ENCODE measurements around the gene ETNK1. TPM values are rescaled to one million over a fixed set of nuclear protein-coding genes. Genes with fewer than 3 reads are reported as not detected.
A peak's percentile ranks its signal among the peaks of the same experiment; 100 is the strongest.

The ETNK1 gene
- total RNA-seq, 1 experiment from 2014 or later = 70.1 TPM

GRCh38 chr12:22683131-22683530, 58.2 kb downstream of the ETNK1 start:
- Histone ChIP-seq H3K27ac (ENCODE audit: insufficient read length, low read depth, low read length) (no peak overlapping the region), H3K18ac (ENCODE audit: insufficient read length, low read depth, low read length) (no peak overlapping the region), H4K8ac (replicated peaks; ENCODE audit: insufficient read length, low read depth, low read length) (no peak overlapping the region)

More at GRCh38 chr12:22683131-22683530, 58.2 kb downstream of the ETNK1 start:
- H2BK20ac ChIP-seq (ENCODE audit: low read depth, low read length, poor library complexity, severe bottlenecking) = no peak overlapping the region
- DNase-seq = no peak
- H4K20me1 ChIP-seq (ENCODE audit: control insufficient read depth, insufficient read depth, insufficient read length) = no peaks in the 10 kb centered on the region
- H3T11ph ChIP-seq (ENCODE audit: low read length) = no peak overlapping the region
- Mint-ChIP-seq H3K4me1 (peaks cover 2 to 3% of the 10 kb centered on the region in 2 experiments; a peak in 1 of 4 replicates), H3K27me3 (ENCODE audit: low read depth) (no peaks in the 10 kb centered on the region), H3K27ac (peak overlapping the region in 1 of 3 experiments; percentile 58; a peak in 1 of 7 replicates), H3K9me3 (no peaks in the 10 kb centered on the region), H3K36me3 (ENCODE audit: insufficient read depth in 1 of 3, low read depth in 3 of 3) (peaks cover 19 to 38% (median 33%) of the 10 kb centered on the region in 3 experiments; a peak in 6 of 7 replicates), H3K4me3 (no peak overlapping the region)
- H3K4ac ChIP-seq (ENCODE audit: low read depth, low read length) = no peak overlapping the region
- no peak overlapping the region for H2BK5ac ChIP-seq (ENCODE audit: insufficient read length, low read length)
- H3K14ac ChIP-seq (ENCODE audit: insufficient read depth, low read length) = no peak overlapping the region
- no peaks in the 10 kb centered on the region for H3K23me2 ChIP-seq (ENCODE audit: insufficient read length, low read depth, low read length, poor library complexity, severe bottlenecking)
- H3K23ac ChIP-seq (ENCODE audit: insufficient read length, low read depth, low read length) = no peak overlapping the region
- H3K4me2 ChIP-seq (ENCODE audit: insufficient read depth, insufficient read length, low read length) = no peak overlapping the region
- H3K79me1 ChIP-seq (ENCODE audit: insufficient read depth, low read depth, low read length, poor library complexity, severe bottlenecking) = no peaks in the 10 kb centered on the region
- no peak overlapping the region for H2BK15ac ChIP-seq (ENCODE audit: low read depth, low read length)
- TF ChIP-seq, protein P1, sequence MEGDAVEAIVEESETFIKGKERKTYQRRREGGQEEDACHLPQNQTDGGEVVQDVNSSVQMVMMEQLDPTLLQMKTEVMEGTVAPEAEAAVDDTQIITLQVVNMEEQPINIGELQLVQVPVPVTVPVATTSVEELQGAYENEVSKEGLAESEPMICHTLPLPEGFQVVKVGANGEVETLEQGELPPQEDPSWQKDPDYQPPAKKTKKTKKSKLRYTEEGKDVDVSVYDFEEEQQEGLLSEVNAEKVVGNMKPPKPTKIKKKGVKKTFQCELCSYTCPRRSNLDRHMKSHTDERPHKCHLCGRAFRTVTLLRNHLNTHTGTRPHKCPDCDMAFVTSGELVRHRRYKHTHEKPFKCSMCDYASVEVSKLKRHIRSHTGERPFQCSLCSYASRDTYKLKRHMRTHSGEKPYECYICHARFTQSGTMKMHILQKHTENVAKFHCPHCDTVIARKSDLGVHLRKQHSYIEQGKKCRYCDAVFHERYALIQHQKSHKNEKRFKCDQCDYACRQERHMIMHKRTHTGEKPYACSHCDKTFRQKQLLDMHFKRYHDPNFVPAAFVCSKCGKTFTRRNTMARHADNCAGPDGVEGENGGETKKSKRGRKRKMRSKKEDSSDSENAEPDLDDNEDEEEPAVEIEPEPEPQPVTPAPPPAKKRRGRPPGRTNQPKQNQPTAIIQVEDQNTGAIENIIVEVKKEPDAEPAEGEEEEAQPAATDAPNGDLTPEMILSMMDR (conservative IDR thresholded peaks at IDR 0.05) = no peak
- H3K9me3 ChIP-seq (ENCODE audit: control insufficient read depth, low read depth, low read length) = no peaks in the 10 kb centered on the region
- no peaks in the 10 kb centered on the region for H3K4me1 ChIP-seq (ENCODE audit: insufficient read depth, low read length)
- H2BK12ac ChIP-seq (ENCODE audit: insufficient read length, low read depth, low read length) = no peak overlapping the region
- no peak overlapping the region for H3K9ac ChIP-seq (ENCODE audit: extremely low read depth, insufficient read length, low read length)
- no peak overlapping the region for H2AK5ac ChIP-seq (ENCODE audit: insufficient read length, low read length)
- WGBS (ENCODE audit: extremely low coverage, insufficient read length, low lambda C conversion rate) = no CpG with 5 or more reads among the region's 1 CpG
- H3K56ac ChIP-seq (ENCODE audit: insufficient read length, low read depth, low read length) = no peak overlapping the region
- no peak overlapping the region for H2AFZ ChIP-seq (ENCODE audit: low read length)
- no peak overlapping the region for H4K91ac ChIP-seq (ENCODE audit: insufficient read length, low read depth, low read length)
- H4K5ac ChIP-seq (ENCODE audit: insufficient read length, low read depth, low read length) = no peak overlapping the region
- no peaks in the 10 kb centered on the region for H3K27me3 ChIP-seq (ENCODE audit: insufficient read depth, low read length)
- H2BK120ac ChIP-seq (ENCODE audit: low read depth, low read length, poor library complexity, severe bottlenecking) = no peak overlapping the region
- H3K79me2 ChIP-seq (ENCODE audit: insufficient read depth, low read length) = no peaks in the 10 kb centered on the region
